ENCODE results near the gene BTF3. TPM values are rescaled to one million over a fixed set of nuclear protein-coding genes. Genes with fewer than 3 reads are reported as not detected.

The BTF3 gene
- total and polyA plus RNA-seq, 7 donors: 451 to 1,021 (median 591) TPM

DNA sequence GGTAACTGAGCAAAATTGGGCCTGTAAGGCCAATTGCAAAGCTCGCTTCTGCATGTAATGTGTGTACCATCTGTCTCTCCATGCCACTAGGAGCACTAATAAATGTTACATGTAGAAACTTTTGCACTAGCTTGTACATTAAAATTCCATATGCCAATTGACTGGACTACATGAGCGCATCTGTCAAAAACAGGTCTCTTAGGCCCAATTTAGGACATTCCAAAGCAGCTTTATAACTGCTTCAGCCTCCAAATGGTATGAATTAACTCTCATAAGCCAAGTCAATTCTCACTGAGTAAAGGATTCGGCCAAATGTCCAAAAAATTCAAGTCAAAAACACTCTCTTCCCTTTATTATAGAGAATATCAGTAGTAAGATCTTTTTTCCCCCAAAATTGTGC, 26.1 kb upstream of the BTF3 start:
- 56 to 87% (median 83%) methylated on average over 3 of the region's 3 CpGs for WGBS, 3 donors
- intact Hi-C loops (cut with DNase I): no loop called here
- no peak overlapping the region for H3K27ac ChIP-seq
- TF ChIP-seq, protein P1, sequence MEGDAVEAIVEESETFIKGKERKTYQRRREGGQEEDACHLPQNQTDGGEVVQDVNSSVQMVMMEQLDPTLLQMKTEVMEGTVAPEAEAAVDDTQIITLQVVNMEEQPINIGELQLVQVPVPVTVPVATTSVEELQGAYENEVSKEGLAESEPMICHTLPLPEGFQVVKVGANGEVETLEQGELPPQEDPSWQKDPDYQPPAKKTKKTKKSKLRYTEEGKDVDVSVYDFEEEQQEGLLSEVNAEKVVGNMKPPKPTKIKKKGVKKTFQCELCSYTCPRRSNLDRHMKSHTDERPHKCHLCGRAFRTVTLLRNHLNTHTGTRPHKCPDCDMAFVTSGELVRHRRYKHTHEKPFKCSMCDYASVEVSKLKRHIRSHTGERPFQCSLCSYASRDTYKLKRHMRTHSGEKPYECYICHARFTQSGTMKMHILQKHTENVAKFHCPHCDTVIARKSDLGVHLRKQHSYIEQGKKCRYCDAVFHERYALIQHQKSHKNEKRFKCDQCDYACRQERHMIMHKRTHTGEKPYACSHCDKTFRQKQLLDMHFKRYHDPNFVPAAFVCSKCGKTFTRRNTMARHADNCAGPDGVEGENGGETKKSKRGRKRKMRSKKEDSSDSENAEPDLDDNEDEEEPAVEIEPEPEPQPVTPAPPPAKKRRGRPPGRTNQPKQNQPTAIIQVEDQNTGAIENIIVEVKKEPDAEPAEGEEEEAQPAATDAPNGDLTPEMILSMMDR (IDR thresholded peaks at IDR 0.05): no peak
- H3K27me3 ChIP-seq (ENCODE audit: insufficient read depth in 3 of 3, low read length in 2 of 3): no peaks in the 10 kb centered on the region
- no peaks in the 10 kb centered on the region for H3K9me3 ChIP-seq
- H3K36me3 ChIP-seq (ENCODE audit: insufficient read depth in 1 of 2, low read depth in 1 of 2): no peaks in the 10 kb centered on the region
- DNase-seq: no peak
- H3K4me3 ChIP-seq: no peak overlapping the region
- ATAC-seq: no peak
- H3K4me1 ChIP-seq: no peaks in the 10 kb centered on the region

DNA sequence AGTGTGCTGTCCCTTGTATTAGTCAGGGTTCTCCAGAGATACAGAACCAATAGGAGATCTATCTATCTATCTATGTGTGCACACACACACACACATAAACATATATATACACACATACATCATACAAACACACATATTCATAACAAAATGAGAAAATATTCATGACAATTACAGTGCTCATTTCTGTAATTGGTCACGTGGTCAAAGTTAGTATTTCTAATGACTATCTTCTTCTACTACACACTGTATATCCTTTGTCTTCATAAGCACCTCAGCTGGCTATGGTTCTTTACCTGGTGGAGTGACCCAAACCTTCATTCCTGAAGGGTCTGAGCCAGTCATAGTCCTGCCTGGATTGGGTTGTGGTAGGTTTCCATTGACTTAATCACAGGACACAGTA, 17.7 kb upstream of the BTF3 start:
- Histone ChIP-seq H3K4me1 (no peaks in the 10 kb centered on the region), H3K4me3 (no peak overlapping the region), H3K27me3 (ENCODE audit: insufficient read depth in 3 of 3, low read length in 2 of 3) (peaks cover 0 to 14% (median 3%) of the 10 kb centered on the region in 3 donors), H3K9me3 (no peaks in the 10 kb centered on the region), H3K27ac (no peak overlapping the region), H3K36me3 (ENCODE audit: insufficient read depth in 1 of 2, low read depth in 1 of 2) (no peaks in the 10 kb centered on the region)
- TF ChIP-seq, protein P1 (IDR thresholded peaks at IDR 0.05): no peak
- 76 to 85% (median 81%) methylated on average over 1 of the region's 1 CpG for WGBS, 3 donors
- intact Hi-C loops (cut with DNase I): no loop called here
- no peak for DNase-seq
- no peak for ATAC-seq

DNA sequence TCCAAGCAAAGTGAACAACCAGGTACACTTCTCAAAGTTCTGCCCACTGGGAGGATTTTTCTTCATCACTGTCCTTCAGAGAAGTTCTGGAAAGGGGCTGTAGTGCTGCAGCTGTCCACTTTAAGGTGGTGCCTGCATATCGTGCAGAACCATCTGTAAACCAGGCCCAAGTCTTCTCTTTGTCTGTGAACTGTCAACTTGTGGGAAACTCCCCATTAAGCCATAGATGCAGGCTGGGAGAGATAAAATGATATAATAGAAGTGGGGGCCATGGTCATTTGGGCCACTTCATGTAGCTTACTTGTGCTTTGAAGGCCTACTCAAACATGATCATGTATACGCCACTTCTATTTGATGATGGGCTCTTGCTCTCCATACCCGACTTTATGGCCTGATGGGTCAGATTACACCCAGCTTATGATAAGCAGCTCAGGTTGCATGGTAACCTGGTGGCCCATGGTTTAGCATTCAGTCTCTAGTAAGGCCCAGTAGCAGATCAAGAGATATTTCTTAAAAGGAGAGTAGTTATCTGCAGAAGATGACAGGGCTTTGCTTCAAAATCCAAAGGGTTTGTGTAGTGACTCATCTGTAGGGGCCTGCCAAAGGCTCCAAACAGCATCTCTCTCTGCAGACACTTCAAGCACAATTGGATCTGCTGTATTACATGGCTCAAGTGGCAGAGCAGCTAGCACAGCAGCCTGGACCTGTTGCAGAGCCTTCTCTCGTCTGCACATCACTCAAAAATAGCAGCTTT, 15.7 kb upstream of the BTF3 start:
- H3K27me3 ChIP-seq (ENCODE audit: insufficient read depth in 3 of 3, low read length in 2 of 3): peaks cover 0 to 18% (median 3%) of the 10 kb centered on the region in 3 donors
- ATAC-seq (no peak), DNase-seq (no peak)
- H3K9me3 ChIP-seq: no peaks in the 10 kb centered on the region
- intact Hi-C loops (cut with DNase I): no loop called here
- no peaks in the 10 kb centered on the region for H3K36me3 ChIP-seq (ENCODE audit: insufficient read depth in 1 of 2, low read depth in 1 of 2)
- no peak overlapping the region for H3K27ac ChIP-seq
- no peak overlapping the region for H3K4me3 ChIP-seq
- 58 to 64% (median 63%) methylated on average over 4 of the region's 4 CpGs for WGBS, 3 donors
- H3K4me1 ChIP-seq: no peaks in the 10 kb centered on the region
- TF ChIP-seq, protein P1 (IDR thresholded peaks at IDR 0.05): no peak

DNA sequence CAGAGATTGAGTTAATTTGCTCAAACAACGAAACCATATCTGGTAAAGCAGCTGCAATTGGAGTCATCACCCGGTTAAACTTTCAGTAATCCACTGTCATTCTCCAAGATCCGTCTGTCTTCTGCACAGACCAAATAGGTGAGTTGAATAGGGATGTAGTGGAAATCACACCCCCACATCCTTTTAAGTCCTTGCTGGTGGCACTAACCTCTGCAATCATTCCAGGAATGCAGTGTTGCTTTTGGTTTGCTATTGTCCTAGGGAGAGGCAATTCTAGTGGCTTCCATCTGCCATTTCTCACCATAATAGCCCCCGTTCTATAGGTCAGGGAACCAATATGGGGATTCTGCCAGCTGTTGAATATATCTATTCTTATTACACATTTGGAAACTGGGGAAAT, 14.6 kb upstream of the BTF3 start:
- no peak for DNase-seq
- Histone ChIP-seq H3K4me1 (no peaks in the 10 kb centered on the region), H3K4me3 (no peak overlapping the region), H3K9me3 (no peaks in the 10 kb centered on the region), H3K36me3 (ENCODE audit: insufficient read depth in 1 of 2, low read depth in 1 of 2) (no peaks in the 10 kb centered on the region), H3K27ac (no peak overlapping the region), H3K27me3 (ENCODE audit: insufficient read depth in 3 of 3, low read length in 2 of 3) (peaks cover 0 to 10% (median 0%) of the 10 kb centered on the region in 3 donors)
- ATAC-seq: no peak
- WGBS, 3 donors: 79 to 81% (median 80%) methylated on average over 4 of the region's 4 CpGs
- TF ChIP-seq, protein P1 (IDR thresholded peaks at IDR 0.05): no peak
- intact Hi-C loops (cut with DNase I): no loop called here

DNA sequence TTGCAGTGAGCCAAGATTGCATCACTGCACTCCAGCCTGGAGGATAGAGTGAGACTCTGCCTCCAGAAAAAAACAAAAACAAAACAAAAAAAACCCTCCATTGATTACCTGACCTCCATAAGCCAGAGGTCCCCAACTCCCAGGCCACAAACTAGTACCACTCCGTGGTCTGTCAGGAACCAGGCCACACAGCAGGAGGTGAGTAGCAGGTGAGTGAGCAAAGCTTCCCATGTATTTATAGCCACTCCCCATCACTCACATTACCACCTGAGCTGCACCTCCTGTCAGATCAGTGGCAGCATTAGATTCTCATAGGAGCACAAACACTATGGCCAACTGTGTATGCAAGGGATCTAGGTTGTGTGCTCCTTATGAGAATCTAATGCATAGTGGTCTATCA, 13.7 kb upstream of the BTF3 start:
- Histone ChIP-seq H3K27me3 (ENCODE audit: insufficient read depth in 3 of 3, low read length in 2 of 3) (peaks cover 0 to 10% (median 0%) of the 10 kb centered on the region in 3 donors), H3K36me3 (ENCODE audit: insufficient read depth in 1 of 2, low read depth in 1 of 2) (no peaks in the 10 kb centered on the region), H3K9me3 (no peaks in the 10 kb centered on the region), H3K4me3 (no peak overlapping the region), H3K4me1 (no peaks in the 10 kb centered on the region), H3K27ac (no peak overlapping the region)
- DNase-seq (no peak), ATAC-seq (no peak)
- WGBS, 3 donors: 80 to 86% (median 83%) methylated on average over 1 of the region's 1 CpG
- TF ChIP-seq, protein P1 (IDR thresholded peaks at IDR 0.05): no peak
- intact Hi-C loops (cut with DNase I): no loop called here

All from psoas muscle (tissue), 8 donors.